ENCODE data around the gene MYH9.

The MYH9 gene

DNA sequence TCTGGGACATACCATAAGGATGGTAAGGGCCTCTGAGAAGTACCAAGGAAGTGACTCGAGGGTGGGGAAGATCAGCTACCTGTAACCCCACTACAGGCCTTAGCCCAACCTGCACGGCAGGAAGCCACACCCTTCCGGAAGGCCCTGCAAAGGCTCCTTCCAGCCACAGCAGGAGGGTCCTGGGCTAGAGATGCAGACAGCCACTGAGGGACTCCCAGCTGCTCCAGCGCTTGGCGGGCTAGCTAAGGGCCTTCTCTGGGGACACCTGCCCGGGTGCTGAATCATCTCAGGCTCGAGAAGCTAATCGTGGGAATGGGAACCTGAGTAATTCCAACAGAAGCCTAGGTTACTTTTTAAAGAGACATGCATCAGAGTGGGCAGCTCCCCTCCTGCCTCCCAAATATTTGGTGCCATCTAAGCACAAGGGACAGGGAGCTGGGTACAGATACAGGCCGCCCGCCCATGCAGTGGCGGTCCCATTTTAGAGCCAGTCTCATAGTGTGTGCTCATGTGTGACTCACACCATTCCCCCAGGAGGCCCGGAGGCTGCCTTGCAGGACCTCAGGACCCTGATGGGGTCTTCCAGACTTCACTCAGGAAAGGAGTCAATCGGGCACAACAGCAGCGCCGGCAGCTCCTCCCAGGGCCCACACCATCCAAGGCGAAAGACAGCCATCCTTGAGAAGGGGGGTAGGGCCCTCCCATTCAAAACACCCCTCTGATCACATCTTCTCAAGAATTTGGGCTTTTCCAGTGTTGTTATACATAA is 8.0 kb downstream of the MYH9 start:
- TF ChIP-seq, protein P1, sequence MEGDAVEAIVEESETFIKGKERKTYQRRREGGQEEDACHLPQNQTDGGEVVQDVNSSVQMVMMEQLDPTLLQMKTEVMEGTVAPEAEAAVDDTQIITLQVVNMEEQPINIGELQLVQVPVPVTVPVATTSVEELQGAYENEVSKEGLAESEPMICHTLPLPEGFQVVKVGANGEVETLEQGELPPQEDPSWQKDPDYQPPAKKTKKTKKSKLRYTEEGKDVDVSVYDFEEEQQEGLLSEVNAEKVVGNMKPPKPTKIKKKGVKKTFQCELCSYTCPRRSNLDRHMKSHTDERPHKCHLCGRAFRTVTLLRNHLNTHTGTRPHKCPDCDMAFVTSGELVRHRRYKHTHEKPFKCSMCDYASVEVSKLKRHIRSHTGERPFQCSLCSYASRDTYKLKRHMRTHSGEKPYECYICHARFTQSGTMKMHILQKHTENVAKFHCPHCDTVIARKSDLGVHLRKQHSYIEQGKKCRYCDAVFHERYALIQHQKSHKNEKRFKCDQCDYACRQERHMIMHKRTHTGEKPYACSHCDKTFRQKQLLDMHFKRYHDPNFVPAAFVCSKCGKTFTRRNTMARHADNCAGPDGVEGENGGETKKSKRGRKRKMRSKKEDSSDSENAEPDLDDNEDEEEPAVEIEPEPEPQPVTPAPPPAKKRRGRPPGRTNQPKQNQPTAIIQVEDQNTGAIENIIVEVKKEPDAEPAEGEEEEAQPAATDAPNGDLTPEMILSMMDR (IDR thresholded peaks at IDR 0.05; ENCODE audit: low read depth, low read length) = no peak
- H3K4me3 ChIP-seq (ENCODE audit: low read depth, low read length) = no peak overlapping the region

DNA sequence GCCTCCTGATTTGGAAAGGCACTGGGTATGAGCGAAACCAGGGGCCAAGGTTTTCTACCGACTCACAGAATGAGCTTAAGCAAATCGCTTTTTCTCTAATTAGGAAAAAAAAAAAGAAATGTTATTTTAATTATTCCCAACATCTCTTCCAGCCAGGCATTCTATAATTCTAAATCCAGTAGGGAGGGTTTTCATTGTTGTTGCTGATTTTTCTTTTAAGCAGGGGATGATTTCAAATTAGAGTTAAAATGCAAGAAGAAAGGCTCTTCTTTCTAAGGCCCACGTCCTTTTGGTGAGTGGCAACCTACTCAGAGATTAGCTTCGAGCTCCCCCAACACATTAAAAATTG is 8.9 kb downstream of the MYH9 start:
- no peak overlapping the region for H3K4me3 ChIP-seq (ENCODE audit: low read depth, low read length)
- TF ChIP-seq, protein P1 (IDR thresholded peaks at IDR 0.05; ENCODE audit: low read depth, low read length) = no peak

DNA sequence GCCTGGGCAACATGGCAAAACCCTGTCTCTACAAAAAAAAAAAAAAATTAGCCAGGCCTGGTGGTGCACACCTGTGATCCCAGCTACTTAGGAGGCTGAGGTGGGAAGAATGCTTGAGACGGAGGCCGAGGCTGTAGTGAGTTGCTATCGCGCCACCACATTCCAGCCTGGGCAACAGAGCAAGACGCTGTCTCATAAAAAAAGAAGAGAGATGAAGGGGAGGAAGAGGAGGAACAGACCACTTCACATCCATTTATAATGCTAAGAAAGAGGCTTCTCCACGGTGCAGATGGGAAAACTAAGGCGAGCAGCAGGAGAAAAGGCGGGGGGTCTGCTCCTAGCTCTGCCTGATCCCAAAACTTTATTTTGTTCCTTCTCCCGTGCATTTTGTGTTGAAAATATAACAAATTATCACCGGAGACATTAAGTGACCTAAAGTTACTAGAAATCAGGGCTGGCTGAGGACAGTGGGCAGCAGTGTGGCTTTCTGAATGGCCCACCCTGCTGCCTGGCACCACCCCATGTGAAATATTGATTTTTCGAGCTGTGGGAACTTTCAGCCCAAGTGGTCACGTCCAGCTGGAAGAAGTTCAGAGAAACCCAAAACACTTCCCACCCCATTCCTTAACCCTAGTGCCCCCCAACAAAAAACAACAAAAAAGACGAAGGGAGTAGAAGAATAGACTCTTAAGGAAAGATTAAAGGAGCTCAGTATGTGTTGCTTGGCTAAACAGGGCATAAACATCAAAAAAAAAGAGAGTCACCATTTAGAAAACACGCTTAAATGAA is 9.5 kb downstream of the MYH9 start:
- no peak overlapping the region for H3K4me3 ChIP-seq (ENCODE audit: low read depth, low read length)
- TF ChIP-seq, protein P1 (IDR thresholded peaks at IDR 0.05; ENCODE audit: low read depth, low read length) = no peak

DNA sequence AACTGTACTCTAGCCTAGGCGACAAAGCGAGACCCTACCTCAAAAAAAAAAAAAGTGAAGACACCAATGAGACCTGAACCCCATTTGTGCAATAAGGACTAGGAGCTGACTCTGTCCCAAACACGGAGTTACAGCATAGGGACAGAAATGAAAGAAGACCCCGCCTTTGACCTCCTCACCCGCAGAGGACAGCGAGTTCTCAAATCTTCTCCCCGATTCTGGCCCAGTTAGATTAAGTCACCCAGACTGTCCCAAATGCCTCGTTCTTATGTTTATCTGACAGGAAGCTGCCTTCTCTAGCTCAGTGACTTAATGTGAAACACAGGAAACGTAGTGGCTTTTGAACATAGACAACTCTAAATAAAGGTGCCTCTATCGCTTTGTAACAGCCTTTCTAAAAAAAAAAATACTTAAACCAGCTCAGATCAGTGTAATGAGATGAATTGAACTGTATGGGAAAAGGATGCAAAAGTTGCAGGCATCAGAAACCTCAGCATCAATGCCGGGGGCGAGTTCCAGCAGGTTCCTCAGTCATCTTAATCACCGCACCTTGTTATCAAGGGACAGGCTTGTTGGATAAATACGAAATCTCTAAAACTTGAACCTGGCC is 10.6 kb downstream of the MYH9 start:
- H3K4me3 ChIP-seq (ENCODE audit: low read depth, low read length) = no peak overlapping the region
- TF ChIP-seq, protein P1 (IDR thresholded peaks at IDR 0.05; ENCODE audit: low read depth, low read length) = no peak

DNA sequence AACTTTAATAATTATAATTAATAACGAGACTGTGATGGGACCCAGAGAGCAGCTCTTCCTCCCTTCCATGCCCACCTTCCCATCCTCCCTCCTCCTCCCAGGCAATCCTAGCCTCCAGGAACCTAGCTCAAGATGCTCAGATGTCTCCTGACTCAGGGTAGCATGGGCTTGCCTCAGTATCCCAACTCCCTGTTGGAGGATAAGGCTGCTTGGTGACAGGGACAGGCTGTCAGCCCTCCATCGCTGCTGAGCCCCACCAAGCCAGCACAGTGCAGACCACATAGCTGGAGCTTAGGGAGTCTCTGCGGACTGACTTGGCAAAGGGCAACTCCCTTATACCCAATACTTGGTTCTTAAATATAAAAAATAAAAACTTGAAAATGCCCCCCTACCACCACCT is 11.5 kb downstream of the MYH9 start:
- TF ChIP-seq, protein P1 (IDR thresholded peaks at IDR 0.05; ENCODE audit: low read depth, low read length) = no peak
- H3K4me3 ChIP-seq (ENCODE audit: low read depth, low read length) = no peak overlapping the region

DNA sequence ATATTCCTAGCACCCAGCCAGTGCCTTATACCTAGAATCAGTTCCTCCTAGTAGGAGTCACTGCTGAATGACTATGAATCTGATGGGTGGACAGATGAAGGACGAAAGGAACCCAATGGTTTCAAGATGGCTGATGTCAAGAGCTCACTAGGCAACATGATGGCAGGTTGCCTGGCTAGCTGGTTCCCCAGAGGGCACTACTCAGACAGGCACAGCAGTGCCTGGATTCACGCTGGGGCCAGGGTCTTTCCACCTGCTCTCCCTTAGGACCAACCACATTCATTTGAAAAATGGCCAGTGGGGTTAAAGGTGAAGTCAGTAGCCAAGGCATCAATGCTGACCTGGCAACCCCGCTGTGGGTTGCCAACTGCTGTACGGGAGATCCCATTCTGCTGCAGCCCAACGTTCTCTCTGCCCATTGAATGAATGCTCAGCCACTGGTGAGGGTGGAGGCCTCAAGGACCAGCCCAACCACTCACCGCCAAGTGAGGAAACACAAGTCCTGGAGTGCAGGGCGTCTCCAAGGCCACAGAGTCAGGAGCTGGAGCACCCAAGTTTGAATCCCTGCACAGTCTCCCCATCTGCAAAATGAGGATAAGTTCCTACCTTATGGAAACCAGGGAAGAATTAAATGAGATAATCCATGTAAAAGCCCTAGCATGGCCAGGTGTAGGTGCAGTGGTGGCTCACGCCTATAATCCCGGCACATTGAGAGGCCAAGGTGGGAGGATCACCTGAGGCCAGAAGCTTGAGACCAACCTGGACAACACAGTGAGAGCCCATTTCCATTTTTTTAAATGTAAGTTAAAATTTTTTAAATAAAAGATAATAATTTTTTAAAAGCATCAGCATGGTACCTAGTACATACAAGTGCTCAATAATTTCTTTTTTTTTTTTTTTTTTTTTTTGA is 12.4 kb downstream of the MYH9 start:
- TF ChIP-seq, protein P1 (IDR thresholded peaks at IDR 0.05; ENCODE audit: low read depth, low read length) = no peak
- H3K4me3 ChIP-seq (ENCODE audit: low read depth, low read length) = no peak overlapping the region
